DMS114 treated with DMSO at 0.1 percent for 48 hours (cell line): ENCODE results near the gene PKNOX2.

Experiments used
- DNase-seq: peaks from one replicate; lab custom pipeline; 2025; ENCODE audit not compliant: unreplicated experiment; lab: John Stamatoyannopoulos, UW

PKNOX2 gene

DNA sequence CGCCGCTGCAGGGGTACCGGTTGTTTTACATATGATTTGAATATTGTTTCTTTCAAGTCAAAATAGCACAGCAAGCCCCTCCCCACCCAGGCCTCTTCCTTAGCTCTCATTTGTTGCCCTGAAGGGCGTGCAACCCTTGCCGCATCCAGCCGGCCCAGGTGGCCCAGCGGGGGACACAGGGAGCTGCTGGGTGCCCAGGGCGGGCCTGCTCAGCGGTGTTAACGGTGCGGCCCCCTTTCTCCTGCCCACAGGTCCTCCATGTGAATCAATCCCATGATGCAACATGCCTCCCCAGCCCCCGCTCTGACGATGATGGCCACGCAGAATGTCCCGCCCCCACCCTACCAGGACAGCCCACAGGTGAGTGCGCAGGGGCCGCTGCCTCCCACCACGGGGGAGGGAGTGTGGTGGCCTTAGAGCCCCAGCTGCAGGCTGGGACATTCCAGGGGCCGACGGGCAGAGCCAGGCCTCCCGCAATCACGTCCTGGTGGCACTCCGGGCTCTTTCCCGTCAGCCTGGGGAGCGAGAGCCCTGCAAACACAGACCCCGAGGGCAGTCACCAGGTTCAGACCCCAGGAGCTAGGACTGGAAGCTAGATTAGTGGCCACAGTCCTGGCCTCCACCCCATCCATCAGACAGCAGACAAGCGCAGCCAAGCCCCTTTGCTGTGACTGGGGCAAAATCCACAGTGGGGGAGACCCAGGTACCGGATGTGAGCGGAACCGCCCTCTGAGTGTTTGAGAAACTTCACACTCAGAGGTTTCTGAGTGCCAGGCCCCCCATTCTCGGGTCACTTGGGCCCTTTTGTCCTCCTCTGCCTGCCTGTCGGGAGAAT lies 186.7 kb downstream of the PKNOX2 start:
- DNase-seq, result no peak

GRCh38 chr11:125351868-125352250 lies 187.3 kb downstream of the PKNOX2 start:
- DNase-seq, result no peak

DNA sequence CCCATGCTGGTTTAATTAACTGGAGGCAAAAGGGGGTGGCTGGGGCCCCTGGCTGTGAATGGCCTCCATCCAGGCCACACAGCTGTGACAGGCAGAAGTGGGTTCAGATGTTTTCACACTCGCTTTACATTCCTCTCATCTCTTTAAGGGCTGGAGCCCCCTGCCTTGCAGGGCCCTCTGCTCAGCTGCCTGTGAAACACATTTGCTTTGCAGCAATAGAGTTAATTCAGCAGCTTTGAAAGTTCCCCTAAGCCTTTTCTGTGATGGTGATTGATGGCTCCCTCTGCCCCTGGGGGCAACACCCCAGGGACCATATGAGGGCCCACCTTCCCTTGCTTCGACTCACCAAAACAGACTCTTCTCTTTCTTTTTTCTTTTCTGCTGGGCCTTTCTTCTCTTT lies 192.2 kb downstream of the PKNOX2 start:
- DNase-seq, result no peak

DNA sequence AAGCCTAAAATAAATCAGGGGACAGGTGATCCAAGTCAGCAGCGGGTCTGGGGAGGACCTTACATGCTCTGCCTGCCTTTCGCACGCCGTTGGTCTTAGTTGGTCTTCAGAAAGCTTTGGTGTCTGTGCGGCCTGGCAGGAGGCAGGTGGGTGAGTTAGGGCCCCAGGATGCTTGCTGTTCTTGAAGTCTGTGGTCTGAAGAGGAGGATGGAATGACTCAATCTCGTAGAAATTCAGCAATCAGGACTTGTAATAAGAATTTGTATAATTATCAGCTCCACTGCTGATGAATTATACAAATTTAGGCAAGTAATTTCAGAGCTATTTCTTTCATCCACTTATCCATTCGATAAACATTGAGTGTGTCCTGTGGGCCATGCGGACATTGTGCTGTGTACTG lies 193.0 kb downstream of the PKNOX2 start:
- no peak for DNase-seq

- no peak for DNase-seq
Measured at GRCh38 chr11:125358254-125358840, 193.8 kb downstream of the PKNOX2 start.

DNA sequence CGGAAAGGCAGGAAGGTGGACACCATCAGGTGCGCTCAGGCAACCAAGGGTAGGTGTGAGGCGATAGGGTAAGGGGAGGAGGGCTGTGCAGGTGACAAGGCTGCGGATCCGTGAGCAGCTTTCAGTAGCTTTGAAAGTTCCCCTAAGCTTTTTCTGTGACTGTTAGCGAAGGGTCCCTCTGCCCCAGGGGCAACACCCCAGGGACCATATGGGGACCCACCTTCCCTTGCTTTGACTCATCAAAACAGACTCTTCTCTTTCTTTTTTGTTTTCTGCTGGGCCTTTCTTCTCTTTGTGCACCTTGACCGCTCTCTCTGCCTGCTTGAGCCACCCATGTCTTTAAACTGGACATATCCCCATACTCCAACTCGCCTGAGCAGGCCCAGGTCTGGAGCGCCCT lies 194.6 kb downstream of the PKNOX2 start:
- DNase-seq, result no peak

GRCh38 chr11:125360066-125360465 lies 195.5 kb downstream of the PKNOX2 start:
- no peak for DNase-seq

DNA sequence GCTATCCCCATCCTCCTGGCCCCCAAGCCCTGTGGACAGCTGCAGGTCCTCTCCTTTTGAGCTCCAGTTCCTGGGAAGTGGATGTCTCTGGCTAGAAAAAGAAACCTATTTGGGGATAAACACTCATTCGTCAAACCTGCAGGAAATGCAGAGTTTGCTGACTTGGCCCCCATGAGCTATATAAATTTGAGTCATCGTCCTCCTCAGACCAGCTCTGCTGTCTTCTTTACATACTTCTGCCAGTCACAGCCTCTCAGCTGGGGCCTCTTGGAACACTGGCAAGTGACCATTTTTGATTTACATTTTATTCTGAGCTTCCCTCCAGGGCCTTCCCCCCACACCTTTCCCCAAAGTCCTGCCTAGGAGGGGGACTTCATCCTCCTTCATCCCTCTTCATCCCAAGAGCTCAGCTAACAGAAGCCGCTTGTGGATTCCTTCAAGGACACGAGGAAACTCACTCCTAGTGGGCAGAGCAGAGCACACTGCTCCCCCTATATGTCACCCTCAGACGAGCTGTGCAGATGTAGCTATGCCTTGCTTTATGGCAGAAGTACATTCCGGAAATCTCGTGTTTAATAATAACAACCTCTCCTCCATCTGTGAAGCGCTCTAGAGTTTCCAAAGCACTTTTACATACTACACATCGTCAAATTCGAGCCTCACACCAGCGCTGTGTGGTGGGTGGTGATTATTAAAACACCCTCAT lies 199.7 kb downstream of the PKNOX2 start:
- no peak for DNase-seq

DNA sequence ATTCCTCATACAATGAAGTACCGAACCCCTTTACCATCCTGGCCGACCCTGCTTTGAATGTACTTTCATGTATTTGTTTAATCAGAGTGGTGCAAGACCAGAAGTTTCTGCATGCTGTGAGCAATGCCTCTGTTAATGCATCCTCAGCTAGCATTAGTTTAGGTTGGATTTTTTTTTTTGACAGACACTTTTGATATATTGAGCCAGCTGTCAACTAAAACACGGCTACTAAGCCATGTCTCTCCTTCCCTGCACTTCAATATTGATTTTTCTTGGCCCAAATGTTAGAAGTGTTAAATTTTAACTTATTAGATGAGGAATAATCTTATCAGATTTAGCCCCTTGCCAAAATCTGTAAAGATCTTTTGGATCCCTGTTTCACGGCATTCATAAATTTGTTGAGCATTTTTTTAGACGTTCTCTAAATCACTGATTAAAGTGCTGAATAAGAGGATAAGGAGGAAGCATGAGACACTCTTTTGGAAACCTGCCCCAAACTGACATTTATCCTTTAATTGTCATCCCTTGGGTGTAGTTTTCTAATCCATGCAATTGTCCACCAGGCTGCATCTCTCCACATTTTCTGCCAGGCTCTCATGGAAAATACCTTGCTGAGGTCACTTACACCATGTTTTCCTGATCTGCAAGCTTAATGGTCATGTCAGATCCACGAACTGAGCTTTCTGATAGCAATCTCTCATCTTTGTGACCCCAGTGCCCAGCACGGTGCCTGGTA lies 200.8 kb downstream of the PKNOX2 start:
- DNase-seq, result no peak

DNA sequence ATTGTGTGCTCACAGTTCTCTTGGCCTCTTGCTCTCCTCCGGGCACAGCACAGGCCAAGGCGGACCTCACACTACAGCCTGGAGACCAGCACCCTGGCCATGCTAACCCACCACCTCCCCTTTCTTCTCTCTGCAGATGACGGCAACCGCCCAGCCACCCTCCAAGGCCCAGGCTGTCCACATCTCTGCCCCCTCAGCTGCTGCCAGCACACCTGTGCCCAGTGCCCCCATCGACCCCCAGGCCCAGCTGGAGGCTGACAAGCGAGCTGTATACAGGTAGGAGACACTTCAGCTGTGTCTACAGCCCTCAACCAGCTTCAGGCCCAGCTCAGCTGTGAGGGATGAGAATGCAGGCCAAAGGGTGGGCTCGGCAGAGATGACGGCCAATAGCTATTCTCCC lies 203.2 kb downstream of the PKNOX2 start:
- DNase-seq, result no peak

- no peak for DNase-seq
Measured at GRCh38 chr11:125368757-125369156, 204.2 kb downstream of the PKNOX2 start.

- DNase-seq, result no peak
Measured at GRCh38 chr11:125369808-125370207, 205.3 kb downstream of the PKNOX2 start.

DNA sequence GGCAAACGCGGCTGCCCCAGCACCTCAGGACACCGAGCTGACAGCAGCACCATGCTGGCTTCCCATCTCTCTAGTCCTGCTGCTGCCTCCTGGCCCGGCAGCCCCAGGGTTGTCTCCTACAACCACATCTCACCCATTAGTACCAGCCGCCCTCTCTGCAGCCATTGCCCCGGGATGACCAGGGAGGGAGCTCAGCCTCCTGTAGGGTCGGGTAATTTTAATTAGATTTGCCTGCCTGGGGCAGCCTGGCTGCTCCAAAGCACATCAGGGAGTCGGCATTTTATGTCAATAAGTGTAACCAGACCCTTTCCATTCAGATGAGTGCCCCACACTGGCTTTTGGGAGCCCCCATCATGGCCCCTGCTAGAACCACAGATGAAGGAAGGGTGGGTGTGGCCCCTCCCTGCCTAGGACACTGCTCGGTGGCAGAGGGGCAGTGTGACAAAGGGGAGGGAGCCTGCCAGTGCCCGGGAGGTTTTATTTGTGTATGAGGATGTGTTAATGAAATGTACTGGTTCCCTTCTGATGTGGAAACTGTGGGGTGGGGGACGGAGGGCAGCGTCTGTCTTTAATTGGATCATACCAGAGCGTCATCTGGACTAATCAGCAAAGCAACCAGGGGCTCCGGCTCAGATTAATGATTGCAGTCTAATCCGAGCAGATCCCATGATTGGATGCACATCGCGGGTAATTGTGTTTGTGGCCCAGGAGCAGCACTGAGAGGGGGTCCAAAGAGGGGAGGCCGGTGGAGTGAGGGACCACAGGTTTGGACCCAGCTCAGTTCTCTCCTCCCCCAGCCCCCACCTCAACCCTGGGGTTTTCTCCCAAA lies 206.2 kb downstream of the PKNOX2 start:
- DNase-seq, result no peak

DNA sequence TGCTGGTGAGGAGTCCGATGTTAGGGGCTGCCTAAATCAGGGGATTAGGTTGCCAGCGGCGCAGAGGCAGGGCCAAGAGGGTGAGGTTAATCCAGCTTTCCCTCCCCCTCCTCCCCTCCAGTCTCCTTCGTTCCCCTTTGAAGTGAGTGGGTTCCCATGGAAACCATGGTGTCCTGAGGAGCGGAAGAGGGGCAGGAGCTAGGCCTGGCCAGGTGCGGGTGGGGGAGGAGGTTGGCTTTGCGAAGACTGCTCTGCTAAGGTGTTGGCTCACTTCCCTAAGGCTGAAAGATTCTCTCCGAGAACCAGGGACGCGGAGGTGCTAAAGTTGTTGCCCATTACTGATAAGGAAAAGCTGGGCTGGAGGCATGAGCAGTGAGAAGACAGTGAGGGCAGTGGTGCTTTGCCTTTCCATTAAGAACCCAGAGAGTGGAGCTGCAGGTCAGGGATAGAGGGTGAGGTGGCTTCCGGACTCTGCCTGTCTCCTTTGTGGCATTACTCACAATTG lies 206.9 kb downstream of the PKNOX2 start:
- no peak for DNase-seq

GRCh38 chr11:125372088-125372487 lies 207.5 kb downstream of the PKNOX2 start:
- DNase-seq, result no peak

GRCh38 chr11:125372911-125373310 lies 208.4 kb downstream of the PKNOX2 start:
- no peak for DNase-seq

DNA sequence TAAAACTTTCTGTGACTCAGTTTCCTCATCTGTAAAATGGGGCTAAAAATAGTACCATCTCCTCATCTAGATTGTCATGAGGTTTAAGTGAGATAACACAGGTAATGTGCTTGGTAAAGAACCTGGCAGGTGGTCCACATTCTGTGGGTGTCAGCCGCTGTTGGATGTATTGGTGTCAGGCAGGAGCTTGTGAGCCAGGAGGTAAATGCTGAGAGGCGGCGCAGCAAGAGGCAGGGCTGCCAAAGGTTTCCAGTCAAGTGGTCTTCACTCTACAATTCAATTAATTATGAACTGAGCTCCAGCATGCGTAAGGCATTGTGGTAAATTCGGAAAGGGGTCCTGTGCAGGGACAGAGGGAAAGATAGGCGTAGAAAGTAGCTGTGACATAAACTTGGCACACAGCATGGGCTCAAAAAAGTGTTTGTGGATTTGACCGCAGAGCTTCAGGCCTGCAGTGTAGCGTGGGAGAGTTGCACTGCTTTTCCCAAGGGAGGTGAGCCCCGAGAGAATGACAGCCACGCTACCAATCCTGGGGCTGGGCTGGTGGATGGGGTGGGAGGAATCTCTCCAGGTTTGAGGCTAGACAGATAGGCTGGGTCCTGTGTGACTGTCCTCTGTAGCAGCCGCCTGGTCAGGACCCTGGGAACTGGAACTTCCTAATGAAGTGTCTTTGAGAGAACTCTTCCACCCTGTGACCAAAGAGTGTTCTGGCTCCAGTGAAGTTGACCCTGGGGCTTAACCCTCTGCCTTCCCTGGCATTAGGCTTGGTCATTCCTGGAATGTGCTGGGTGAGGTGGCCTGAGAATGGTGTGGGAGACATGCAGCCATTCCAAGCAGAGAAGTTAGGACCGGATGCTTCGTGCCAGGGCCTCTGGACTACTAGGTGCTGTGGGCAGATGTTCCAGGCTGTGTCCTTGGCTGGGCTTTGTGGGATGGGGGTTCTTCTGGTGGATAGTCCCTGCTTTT lies 209.2 kb downstream of the PKNOX2 start:
- DNase-seq, result no peak

GRCh38 chr11:125374398-125374797 lies 209.8 kb downstream of the PKNOX2 start:
- DNase-seq, result no peak

DNA sequence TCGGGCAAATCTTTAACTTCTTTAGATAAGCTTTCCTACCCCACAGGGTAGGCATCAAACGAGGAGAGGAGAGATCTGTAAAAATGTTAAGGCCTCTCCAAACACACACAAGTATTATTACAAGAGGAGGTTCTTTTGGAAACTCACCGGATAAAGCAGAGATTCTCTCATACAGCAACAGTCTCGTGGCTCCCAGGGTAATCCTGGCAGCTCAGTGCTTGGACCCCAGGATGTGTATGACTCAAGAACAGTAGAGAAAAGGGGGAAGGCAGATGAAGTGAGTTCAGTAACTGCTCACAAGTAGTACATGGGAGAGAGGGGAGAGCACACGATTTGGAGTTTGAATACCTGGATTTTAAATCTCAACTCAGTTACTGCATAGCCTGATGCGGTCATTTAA lies 210.6 kb downstream of the PKNOX2 start:
- DNase-seq, result no peak
